H9 (cell line): ENCODE results near the gene NR1H2. TPM values are rescaled to one million over a fixed set of nuclear protein-coding genes. Genes with fewer than 3 reads are reported as not detected.

Experiments
- DNase-seq: peaks from one replicate; pipeline ENCODE4 v3.0.0-alpha.2; 2017
- H2AFZ ChIP-seq: one replicate; pipeline ENCODE4 v1.6.1; 2013; ENCODE audit warnings: mild to moderate bottlenecking, low read length, control low read depth, moderate library complexity
- H2AK5ac ChIP-seq: 2 replicates; pipeline ENCODE4 v1.6.1; 2013; ENCODE audit warnings: low read length, control low read depth, mixed read lengths; ENCODE audit not compliant: insufficient read length
- H2BK120ac ChIP-seq: one replicate; pipeline ENCODE4 v1.6.1; 2013; ENCODE audit warnings: low read depth, mild to moderate bottlenecking, low read length, control low read depth, inconsistent platforms; ENCODE audit not compliant: poor library complexity, severe bottlenecking
- H2BK12ac ChIP-seq: 2 replicates; pipeline ENCODE4 v1.6.1; 2013; ENCODE audit warnings: low read length, control low read depth, mixed read lengths, low read depth; ENCODE audit not compliant: insufficient read length
- H2BK15ac ChIP-seq: 2 replicates; pipeline ENCODE4 v1.6.1; 2013; ENCODE audit warnings: low read depth, low read length, control low read depth
- H2BK20ac ChIP-seq: one replicate; pipeline ENCODE4 v1.6.1; 2013; ENCODE audit warnings: low read depth, mild to moderate bottlenecking, low read length, control low read depth, inconsistent platforms; ENCODE audit not compliant: poor library complexity, severe bottlenecking
- H2BK5ac ChIP-seq: 2 replicates; pipeline ENCODE4 v1.6.1; 2013; ENCODE audit warnings: low read length, control low read depth, mixed read lengths; ENCODE audit not compliant: insufficient read length
- H3K14ac ChIP-seq: 2 replicates; pipeline ENCODE4 v1.6.1; 2013; ENCODE audit warnings: low read length, control low read depth; ENCODE audit not compliant: insufficient read depth
- H3K18ac ChIP-seq: 2 replicates; pipeline ENCODE4 v1.6.1; 2013; ENCODE audit warnings: low read depth, mild to moderate bottlenecking, mixed read lengths, low read length, control low read depth; ENCODE audit not compliant: insufficient read length
- H3K23ac ChIP-seq: 2 replicates; pipeline ENCODE4 v1.6.1; 2013; ENCODE audit warnings: low read length, control low read depth, mixed read lengths, low read depth; ENCODE audit not compliant: insufficient read length
- H3K23me2 ChIP-seq: 2 replicates; pipeline ENCODE4 v1.6.1; 2013; ENCODE audit warnings: low read depth, mild to moderate bottlenecking, mixed read lengths, low read length, control low read depth; ENCODE audit not compliant: insufficient read length, poor library complexity, severe bottlenecking
- H3K27ac ChIP-seq: 2 replicates; pipeline ENCODE4 v1.5.1; 2013; ENCODE audit warnings: low read length, control low read depth, mixed read lengths, low read depth; ENCODE audit not compliant: insufficient read length
- H3K27me3 ChIP-seq: 2 replicates; pipeline ENCODE4 v1.6.1; 2013; ENCODE audit warnings: low read length, control low read depth, inconsistent platforms; ENCODE audit not compliant: insufficient read depth
- H3K4ac ChIP-seq: 2 replicates; pipeline ENCODE4 v1.6.1; 2013; ENCODE audit warnings: low read depth, mild to moderate bottlenecking, control low read depth, inconsistent platforms, low read length, moderate library complexity
- H3K4me1 ChIP-seq: 2 replicates; pipeline ENCODE4 v1.6.1; 2013; ENCODE audit warnings: low read length, control low read depth, inconsistent platforms; ENCODE audit not compliant: insufficient read depth
- H3K4me2 ChIP-seq: 2 replicates; pipeline ENCODE4 v1.6.1; 2013; ENCODE audit warnings: low read length, control low read depth, mixed read lengths; ENCODE audit not compliant: insufficient read length, insufficient read depth
- H3K56ac ChIP-seq: 2 replicates; pipeline ENCODE4 v1.6.1; 2013; ENCODE audit warnings: low read depth, mild to moderate bottlenecking, mixed read lengths, low read length, control low read depth; ENCODE audit not compliant: insufficient read length
- H3K79me1 ChIP-seq: 2 replicates; pipeline ENCODE4 v1.6.1; 2013; ENCODE audit warnings: low read depth, mild to moderate bottlenecking, moderate library complexity, low read length, control low read depth, inconsistent platforms; ENCODE audit not compliant: insufficient read depth, poor library complexity, severe bottlenecking
- H3K79me2 ChIP-seq: 2 replicates; pipeline ENCODE4 v1.6.1; 2013; ENCODE audit warnings: low read length, control low read depth, inconsistent platforms; ENCODE audit not compliant: insufficient read depth
- H3K9ac ChIP-seq: 2 replicates; pipeline ENCODE4 v1.6.1; 2013; ENCODE audit warnings: low read length, control low read depth, mixed read lengths; ENCODE audit not compliant: insufficient read length; ENCODE audit errors: extremely low read depth
- H3K9me3 ChIP-seq: one replicate; pipeline ENCODE4 v1.6.1; 2013; ENCODE audit warnings: low read depth, low read length, inconsistent platforms; ENCODE audit not compliant: control insufficient read depth
- H3T11ph ChIP-seq: one replicate; pipeline ENCODE4 v1.6.1; 2013; ENCODE audit warnings: mild to moderate bottlenecking, low read length, control low read depth, inconsistent platforms
- H4K20me1 ChIP-seq: one replicate; pipeline ENCODE4 v1.6.1; 2013; ENCODE audit not compliant: control insufficient read depth, insufficient read length, insufficient read depth
- H4K5ac ChIP-seq: 2 replicates; pipeline ENCODE4 v1.6.1; 2013; ENCODE audit warnings: low read depth, mild to moderate bottlenecking, mixed read lengths, low read length, control low read depth; ENCODE audit not compliant: insufficient read length
- H4K8ac ChIP-seq: replicated peaks from 2 replicates; pipeline ENCODE4 v1.6.1; 2013; ENCODE audit warnings: low read length, control low read depth, mixed read lengths, low read depth; ENCODE audit not compliant: insufficient read length
- H4K91ac ChIP-seq: 2 replicates; pipeline ENCODE4 v1.6.1; 2013; ENCODE audit warnings: low read depth, mild to moderate bottlenecking, moderate library complexity, mixed read lengths, low read length, control low read depth; ENCODE audit not compliant: insufficient read length
- H3K27ac Mint-ChIP-seq, 3 experiments: 2 replicates in 2 of 3; 3 replicates in 1 of 3; pipeline ENCODE4 v1.8.0; 2020 to 2021; ENCODE audit warnings: mixed read lengths in 3 of 3, mild to moderate bottlenecking in 1 of 3, moderate library complexity in 1 of 3
- H3K27me3 Mint-ChIP-seq: 2 replicates; pipeline ENCODE4 v1.8.0; 2021; ENCODE audit warnings: low read depth, mild to moderate bottlenecking, moderate library complexity, mixed read lengths
- H3K36me3 Mint-ChIP-seq, 3 experiments: 2 replicates in 2 of 3; 3 replicates in 1 of 3; pipeline ENCODE4 v1.8.0; 2020 to 2021; ENCODE audit warnings: low read depth in 3 of 3, mixed read lengths in 3 of 3; ENCODE audit not compliant: insufficient read depth in 1 of 3
- H3K4me1 Mint-ChIP-seq, 2 experiments: 2 replicates each; pipeline ENCODE4 v1.8.0; 2020; ENCODE audit warnings: mixed read lengths in 2 of 2
- H3K4me3 Mint-ChIP-seq, 2 experiments: 2 replicates in 1 of 2; 3 replicates in 1 of 2; pipeline ENCODE4 v1.8.0; 2020 to 2021; ENCODE audit warnings: mild to moderate bottlenecking in 2 of 2, mixed read lengths in 2 of 2, moderate library complexity in 1 of 2
- H3K9me3 Mint-ChIP-seq, 2 experiments: 2 replicates in 1 of 2; 3 replicates in 1 of 2; pipeline ENCODE4 v1.8.0; 2020; ENCODE audit warnings: mild to moderate bottlenecking in 2 of 2, mixed read lengths in 2 of 2, moderate library complexity in 1 of 2
- CTCF ChIP-seq: fragments of 200-600 bp; sonication (generic); conservative IDR thresholded peaks from 3 replicates; pipeline ENCODE4 v1.8.0; 2021; ENCODE audit warnings: antibody characterized with exemption, mild to moderate bottlenecking
- WGBS: extraction: QIAGEN DNeasy Blood & Tissue Kit; methylation state at CpG from one replicate; pipeline ENCODE4 v1.1.7; 2013; ENCODE audit warnings: missing lambda C conversion rate, low lambda C conversion rate, mixed read lengths; ENCODE audit not compliant: insufficient read length; ENCODE audit errors: extremely low coverage; 5-methylcytosine and 5-hydroxymethylcytosine counted together
- total RNA-seq: library from RNA; stranded (reverse); gene quantifications from 2 replicates; pipeline ENCODE4 v1.2.1, GENCODE V29; 2021

The NR1H2 gene
- total RNA-seq, 1 experiment from 2014 or later, result 33.2 TPM

GRCh38 chr19:50328873-50329145 is 47.4 kb upstream of the NR1H2 start:
- Histone ChIP-seq H3K4me1 (peaks cover 6% of the 10 kb centered on the region; the same call in 1 of the 2 replicates), H3K79me2 (no peaks in the 10 kb centered on the region), H3K9ac (no peak overlapping the region), H3K23ac (no peak overlapping the region), H4K20me1 (no peaks in the 10 kb centered on the region), H3K4me2 (no peak overlapping the region), H3T11ph (no peak overlapping the region), H3K4ac (no peak overlapping the region), H4K5ac (no peak overlapping the region), H2BK12ac (no peak overlapping the region), H3K56ac (no peak overlapping the region), H4K8ac (no peak overlapping the region), H2BK5ac (no peak overlapping the region), H3K27ac (no peak overlapping the region), H3K23me2 (peaks cover 31% of the 10 kb centered on the region), H2AK5ac (no peak overlapping the region), H3K18ac (no peak overlapping the region), H2BK20ac (no peak overlapping the region), H2AFZ (no peak overlapping the region), H2BK15ac (no peak overlapping the region), H3K9me3 (no peaks in the 10 kb centered on the region), H3K14ac (no peak overlapping the region), H3K27me3 (peaks cover 8% of the 10 kb centered on the region; the same call in 1 of the 2 replicates), H4K91ac (no peak overlapping the region), H3K79me1 (no peaks in the 10 kb centered on the region), H2BK120ac (no peak overlapping the region)
- Mint-ChIP-seq H3K27ac (no peak overlapping the region), H3K4me3 (peak overlapping the region in 1 of 2 experiments; percentile 92; a peak in 2 of 5 replicates), H3K27me3 (peaks cover 28% of the 10 kb centered on the region), H3K9me3 (peaks cover 3 to 5% of the 10 kb centered on the region in 2 experiments; a peak in 3 of 5 replicates), H3K36me3 (peaks cover under 1 to 6% (median 2%) of the 10 kb centered on the region in 3 experiments), H3K4me1 (peaks cover 50 to 51% of the 10 kb centered on the region in 2 experiments)
- no CpG with 5 or more reads among the region's 40 CpGs for WGBS
- no peak for DNase-seq
- TF ChIP-seq CTCF, result no peak
